ENCODE results near the gene CAPZA1. TPM values are rescaled to one million over a fixed set of nuclear protein-coding genes. Genes with fewer than 3 reads are reported as not detected.

CAPZA1 gene
- total and polyA plus RNA-seq, 4 donors: 28.6 to 74.8 (median 48.9) TPM

DNA sequence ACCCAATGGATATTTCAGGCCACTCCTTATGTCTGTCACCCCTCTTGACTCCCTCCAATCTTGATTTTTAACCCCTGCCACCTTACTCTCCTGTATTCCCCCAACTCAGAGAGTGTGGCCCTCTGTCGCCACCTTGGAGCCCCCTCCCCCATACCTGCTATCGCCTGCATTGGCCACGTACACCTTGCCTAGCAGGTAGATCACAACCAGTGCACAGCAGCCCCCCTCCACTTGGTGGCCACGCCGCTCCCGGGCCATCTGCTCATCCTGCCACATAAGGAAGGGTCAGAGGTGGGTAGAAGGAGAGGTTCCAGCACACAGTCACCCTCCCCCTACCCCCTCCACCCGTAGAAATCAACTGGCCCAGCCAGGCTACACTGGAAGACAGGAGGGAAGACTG lies 92.6 kb downstream of the CAPZA1 start:
- Histone ChIP-seq H3K36me3 (ENCODE audit: control insufficient read depth in 4 of 4, insufficient read depth in 3 of 4, low read depth in 1 of 4, low read length in 3 of 4) (no peaks in the 10 kb centered on the region), H3K27ac (ENCODE audit: low read depth in 1 of 2, low read length in 2 of 2) (no peak overlapping the region), H3K4me1 (ENCODE audit: control insufficient read depth in 4 of 4, insufficient read depth in 4 of 4, low read length in 3 of 4) (peaks cover 9 to 36% (median 30%) of the 10 kb centered on the region in 4 donors), H3K27me3 (ENCODE audit: control insufficient read depth in 4 of 4, insufficient read depth in 4 of 4, low read length in 3 of 4) (no peaks in the 10 kb centered on the region), H3K9ac (ENCODE audit: low read depth in 1 of 2, low read length in 2 of 2) (no peak overlapping the region), H3K4me3 (ENCODE audit: low read depth in 1 of 3, low read length in 3 of 3) (no peak overlapping the region), H3K9me3 (ENCODE audit: control insufficient read depth in 4 of 4, low read length in 3 of 4) (no peaks in the 10 kb centered on the region)
- DNase-seq (ENCODE audit: low spot score): no peak
- TF ChIP-seq, protein P1, sequence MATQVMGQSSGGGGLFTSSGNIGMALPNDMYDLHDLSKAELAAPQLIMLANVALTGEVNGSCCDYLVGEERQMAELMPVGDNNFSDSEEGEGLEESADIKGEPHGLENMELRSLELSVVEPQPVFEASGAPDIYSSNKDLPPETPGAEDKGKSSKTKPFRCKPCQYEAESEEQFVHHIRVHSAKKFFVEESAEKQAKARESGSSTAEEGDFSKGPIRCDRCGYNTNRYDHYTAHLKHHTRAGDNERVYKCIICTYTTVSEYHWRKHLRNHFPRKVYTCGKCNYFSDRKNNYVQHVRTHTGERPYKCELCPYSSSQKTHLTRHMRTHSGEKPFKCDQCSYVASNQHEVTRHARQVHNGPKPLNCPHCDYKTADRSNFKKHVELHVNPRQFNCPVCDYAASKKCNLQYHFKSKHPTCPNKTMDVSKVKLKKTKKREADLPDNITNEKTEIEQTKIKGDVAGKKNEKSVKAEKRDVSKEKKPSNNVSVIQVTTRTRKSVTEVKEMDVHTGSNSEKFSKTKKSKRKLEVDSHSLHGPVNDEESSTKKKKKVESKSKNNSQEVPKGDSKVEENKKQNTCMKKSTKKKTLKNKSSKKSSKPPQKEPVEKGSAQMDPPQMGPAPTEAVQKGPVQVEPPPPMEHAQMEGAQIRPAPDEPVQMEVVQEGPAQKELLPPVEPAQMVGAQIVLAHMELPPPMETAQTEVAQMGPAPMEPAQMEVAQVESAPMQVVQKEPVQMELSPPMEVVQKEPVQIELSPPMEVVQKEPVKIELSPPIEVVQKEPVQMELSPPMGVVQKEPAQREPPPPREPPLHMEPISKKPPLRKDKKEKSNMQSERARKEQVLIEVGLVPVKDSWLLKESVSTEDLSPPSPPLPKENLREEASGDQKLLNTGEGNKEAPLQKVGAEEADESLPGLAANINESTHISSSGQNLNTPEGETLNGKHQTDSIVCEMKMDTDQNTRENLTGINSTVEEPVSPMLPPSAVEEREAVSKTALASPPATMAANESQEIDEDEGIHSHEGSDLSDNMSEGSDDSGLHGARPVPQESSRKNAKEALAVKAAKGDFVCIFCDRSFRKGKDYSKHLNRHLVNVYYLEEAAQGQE (IDR thresholded peaks at IDR 0.05): no peak
- TF ChIP-seq, protein P2, sequence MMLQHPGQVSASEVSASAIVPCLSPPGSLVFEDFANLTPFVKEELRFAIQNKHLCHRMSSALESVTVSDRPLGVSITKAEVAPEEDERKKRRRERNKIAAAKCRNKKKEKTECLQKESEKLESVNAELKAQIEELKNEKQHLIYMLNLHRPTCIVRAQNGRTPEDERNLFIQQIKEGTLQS (IDR thresholded peaks at IDR 0.05): no peak
- TF ChIP-seq JUND (IDR thresholded peaks at IDR 0.05) (no peak), TAF1 (conservative IDR thresholded peaks at IDR 0.05) (no peak), HNF4G (IDR thresholded peaks at IDR 0.05) (no peak), FOXA1 (IDR thresholded peaks at IDR 0.05) (no peak), HNF4A (conservative IDR thresholded peaks at IDR 0.05) (no peak), YY1 (IDR thresholded peaks at IDR 0.05) (no peak), SP1 (IDR thresholded peaks at IDR 0.05) (no peak), RXRA (IDR thresholded peaks at IDR 0.05) (no peak), RAD21 (IDR thresholded peaks at IDR 0.05) (no peak), FOXA2 (IDR thresholded peaks at IDR 0.05) (no peak), GABPA (IDR thresholded peaks at IDR 0.05 in 1 of 2, conservative IDR thresholded peaks at IDR 0.05 in 1 of 2) (no peak)
- TF ChIP-seq, protein P3, sequence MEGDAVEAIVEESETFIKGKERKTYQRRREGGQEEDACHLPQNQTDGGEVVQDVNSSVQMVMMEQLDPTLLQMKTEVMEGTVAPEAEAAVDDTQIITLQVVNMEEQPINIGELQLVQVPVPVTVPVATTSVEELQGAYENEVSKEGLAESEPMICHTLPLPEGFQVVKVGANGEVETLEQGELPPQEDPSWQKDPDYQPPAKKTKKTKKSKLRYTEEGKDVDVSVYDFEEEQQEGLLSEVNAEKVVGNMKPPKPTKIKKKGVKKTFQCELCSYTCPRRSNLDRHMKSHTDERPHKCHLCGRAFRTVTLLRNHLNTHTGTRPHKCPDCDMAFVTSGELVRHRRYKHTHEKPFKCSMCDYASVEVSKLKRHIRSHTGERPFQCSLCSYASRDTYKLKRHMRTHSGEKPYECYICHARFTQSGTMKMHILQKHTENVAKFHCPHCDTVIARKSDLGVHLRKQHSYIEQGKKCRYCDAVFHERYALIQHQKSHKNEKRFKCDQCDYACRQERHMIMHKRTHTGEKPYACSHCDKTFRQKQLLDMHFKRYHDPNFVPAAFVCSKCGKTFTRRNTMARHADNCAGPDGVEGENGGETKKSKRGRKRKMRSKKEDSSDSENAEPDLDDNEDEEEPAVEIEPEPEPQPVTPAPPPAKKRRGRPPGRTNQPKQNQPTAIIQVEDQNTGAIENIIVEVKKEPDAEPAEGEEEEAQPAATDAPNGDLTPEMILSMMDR (IDR thresholded peaks at IDR 0.05; ENCODE audit: low read depth, low read length, missing input control): no peak
- TF ChIP-seq, protein P4, sequence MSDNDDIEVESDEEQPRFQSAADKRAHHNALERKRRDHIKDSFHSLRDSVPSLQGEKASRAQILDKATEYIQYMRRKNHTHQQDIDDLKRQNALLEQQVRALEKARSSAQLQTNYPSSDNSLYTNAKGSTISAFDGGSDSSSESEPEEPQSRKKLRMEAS (IDR thresholded peaks at IDR 0.05): no peak
- WGBS: 90% methylated on average over 7 of the region's 7 CpGs

DNA sequence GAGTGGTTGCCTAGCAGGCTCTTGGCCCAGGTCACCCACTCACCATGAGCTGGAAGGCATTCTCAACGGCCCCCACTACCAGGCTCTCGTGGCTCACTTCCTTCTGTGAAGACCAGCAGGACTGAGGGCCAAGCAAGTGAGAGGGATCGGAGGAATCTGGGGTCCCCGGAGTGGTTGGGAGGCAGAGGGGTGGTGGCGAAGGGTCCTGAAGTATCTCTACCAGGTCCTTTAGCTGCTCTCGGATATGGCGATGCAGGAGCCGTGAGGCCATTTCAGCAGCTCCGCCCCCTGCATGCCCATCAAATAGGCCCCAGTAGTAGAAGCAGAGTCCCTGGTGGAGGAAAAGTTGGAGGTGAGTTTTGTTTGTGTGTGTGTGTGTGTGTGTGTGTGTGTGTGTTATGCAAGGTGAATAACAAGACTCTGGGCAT lies 93.1 kb downstream of the CAPZA1 start:
- Histone ChIP-seq H3K27me3 (ENCODE audit: control insufficient read depth in 4 of 4, insufficient read depth in 4 of 4, low read length in 3 of 4) (no peaks in the 10 kb centered on the region), H3K4me3 (ENCODE audit: low read depth in 1 of 3, low read length in 3 of 3) (no peak overlapping the region), H3K9ac (ENCODE audit: low read depth in 1 of 2, low read length in 2 of 2) (no peak overlapping the region), H3K36me3 (ENCODE audit: control insufficient read depth in 4 of 4, insufficient read depth in 3 of 4, low read depth in 1 of 4, low read length in 3 of 4) (no peaks in the 10 kb centered on the region), H3K9me3 (ENCODE audit: control insufficient read depth in 4 of 4, low read length in 3 of 4) (no peaks in the 10 kb centered on the region), H3K27ac (ENCODE audit: low read depth in 1 of 2, low read length in 2 of 2) (no peak overlapping the region), H3K4me1 (ENCODE audit: control insufficient read depth in 4 of 4, insufficient read depth in 4 of 4, low read length in 3 of 4) (peaks cover 7 to 31% (median 26%) of the 10 kb centered on the region in 4 donors)
- DNase-seq (ENCODE audit: low spot score): no peak
- 86% methylated on average over 9 of the region's 9 CpGs for WGBS
- TF ChIP-seq, protein P2 (IDR thresholded peaks at IDR 0.05): no peak
- no peak for TF ChIP-seq HNF4A (conservative IDR thresholded peaks at IDR 0.05)
- no peak for TF ChIP-seq FOXA1 (IDR thresholded peaks at IDR 0.05)
- no peak for TF ChIP-seq SP1 (IDR thresholded peaks at IDR 0.05)
- no peak for TF ChIP-seq FOXA2 (IDR thresholded peaks at IDR 0.05)
- no peak for TF ChIP-seq TAF1 (conservative IDR thresholded peaks at IDR 0.05)
- no peak for TF ChIP-seq RXRA (IDR thresholded peaks at IDR 0.05)
- no peak for TF ChIP-seq GABPA (IDR thresholded peaks at IDR 0.05 in 1 of 2, conservative IDR thresholded peaks at IDR 0.05 in 1 of 2)
- TF ChIP-seq, protein P1 (IDR thresholded peaks at IDR 0.05): no peak
- TF ChIP-seq YY1 (IDR thresholded peaks at IDR 0.05): no peak
- TF ChIP-seq, protein P4 (IDR thresholded peaks at IDR 0.05): no peak
- TF ChIP-seq, protein P3 (IDR thresholded peaks at IDR 0.05; ENCODE audit: low read depth, low read length, missing input control): no peak
- TF ChIP-seq HNF4G (IDR thresholded peaks at IDR 0.05): no peak
